Muscle of leg (tissue), 11 donors: ENCODE data around the gene AMPD1. TPM values are rescaled to one million over a fixed set of nuclear protein-coding genes. Genes with fewer than 3 reads are reported as not detected.

ENCODE experiments used
- DNase-seq: peaks from one replicate; pipeline ENCODE4 v3.0.0; 2013
- H3K27ac ChIP-seq: one replicate; pipeline ENCODE4 v1.5.1; 2013; ENCODE audit warnings: mild to moderate bottlenecking, low read length, control low read depth
- H3K27me3 ChIP-seq: one replicate; pipeline ENCODE4 v1.6.1; 2013; ENCODE audit warnings: low read length; ENCODE audit not compliant: control insufficient read depth, insufficient read depth
- H3K36me3 ChIP-seq: one replicate; pipeline ENCODE4 v1.6.1; 2013; ENCODE audit warnings: low read length; ENCODE audit not compliant: control insufficient read depth, insufficient read depth
- H3K4me1 ChIP-seq: one replicate; pipeline ENCODE4 v1.6.1; 2013; ENCODE audit warnings: low read length; ENCODE audit not compliant: control insufficient read depth, insufficient read depth
- H3K4me3 ChIP-seq: one replicate; pipeline ENCODE4 v1.5.1; 2013; ENCODE audit warnings: low read length, control low read depth
- H3K9me3 ChIP-seq: replicated peaks from 2 replicates; pipeline ENCODE4 v1.6.1; 2013; ENCODE audit warnings: low read depth, low read length; ENCODE audit not compliant: control insufficient read depth
- WGBS: methylation state at CpG from one replicate; pipeline ENCODE4 v1.1.5; 2013; ENCODE audit warnings: missing lambda C conversion rate; ENCODE audit not compliant: insufficient coverage; 5-methylcytosine and 5-hydroxymethylcytosine counted together
- polyA plus RNA-seq, 8 donors: library from polyadenylated mRNA; unstranded; fragments of 120-200 nt; gene quantifications; one replicate each; pipeline versions ENCODE4 v1.2.1 to v1.2.3, GENCODE V29; 2013; ENCODE audit warnings: inconsistent platforms in 1 of 8, low replicate concordance in 1 of 8; ENCODE audit not compliant: insufficient read length in 8 of 8, insufficient read depth in 1 of 8
- total RNA-seq: library from RNA; stranded (reverse); fragments of 120-200 nt; gene quantifications from one replicate; pipeline ENCODE4 v1.2.4, GENCODE V29; 2013

The AMPD1 gene
- total and polyA plus RNA-seq, 9 donors: 36.6 to 96.8 (median 51.9) TPM

GRCh38 chr1:114677691-114678090, 17.7 kb downstream of the AMPD1 start:
- no peak overlapping the region for H3K27ac ChIP-seq
- WGBS: 71% methylated on average over 2 of the region's 5 CpGs
- no peaks in the 10 kb centered on the region for H3K36me3 ChIP-seq

DNA sequence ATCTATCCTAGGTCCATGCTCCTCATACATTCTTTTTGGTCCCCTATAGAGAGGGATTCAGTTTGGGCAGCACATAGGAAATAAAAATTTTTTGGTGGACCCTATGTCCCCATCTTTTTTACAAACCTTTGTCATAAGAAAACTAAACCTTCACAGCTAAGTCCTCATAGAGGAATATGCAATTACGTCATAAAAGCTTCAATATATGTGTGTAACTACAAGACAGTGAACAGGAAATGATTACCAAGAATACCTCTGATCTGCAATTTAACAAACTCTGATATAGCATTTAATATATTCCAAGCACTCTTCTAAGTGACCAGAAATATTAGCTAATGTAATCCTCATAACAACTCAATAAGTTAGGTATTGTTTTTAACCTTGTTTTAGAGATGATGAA, 19.2 kb downstream of the AMPD1 start:
- WGBS: no CpG with 5 or more reads among the region's 1 CpG
- Histone ChIP-seq H3K4me3 (no peak overlapping the region), H3K4me1 (no peaks in the 10 kb centered on the region), H3K36me3 (no peaks in the 10 kb centered on the region), H3K9me3 (no peaks in the 10 kb centered on the region), H3K27me3 (peaks cover 5% of the 10 kb centered on the region), H3K27ac (no peak overlapping the region)
- DNase-seq: no peak

More at GRCh38 chr1:114677691-114678090, 17.7 kb downstream of the AMPD1 start:
- no peaks in the 10 kb centered on the region for H3K4me1 ChIP-seq
- H3K27me3 ChIP-seq: peaks cover 2% of the 10 kb centered on the region
- no peak for DNase-seq
- no peaks in the 10 kb centered on the region for H3K9me3 ChIP-seq
- no peak overlapping the region for H3K4me3 ChIP-seq

DNA sequence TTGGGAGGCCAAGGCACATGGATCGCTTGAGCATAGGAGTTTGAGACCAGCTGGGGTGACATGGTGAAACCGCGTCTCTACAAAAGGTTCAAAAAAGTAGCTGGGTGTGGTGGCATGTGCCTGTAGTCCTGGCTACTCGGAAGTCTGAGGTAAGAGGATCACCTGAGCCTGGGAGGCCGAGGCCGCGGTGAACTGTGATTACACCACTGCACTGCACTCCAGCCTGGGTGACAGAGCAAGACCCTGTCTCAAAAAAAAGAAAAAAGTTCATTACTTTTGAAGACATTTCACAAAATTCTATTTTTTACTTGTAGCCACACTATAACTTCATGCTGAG, 23.4 kb downstream of the AMPD1 start:
- no peak for DNase-seq
- Histone ChIP-seq H3K4me3 (no peak overlapping the region), H3K27me3 (peaks cover 3% of the 10 kb centered on the region), H3K9me3 (no peaks in the 10 kb centered on the region), H3K27ac (no peak overlapping the region), H3K36me3 (no peaks in the 10 kb centered on the region), H3K4me1 (peaks cover 5% of the 10 kb centered on the region)
- WGBS: 70% methylated on average over 2 of the region's 7 CpGs

- H3K27ac ChIP-seq: peak overlapping the region; percentile 17
Measured at GRCh38 chr1:114671011-114671938, 24.1 kb downstream of the AMPD1 start.

DNA sequence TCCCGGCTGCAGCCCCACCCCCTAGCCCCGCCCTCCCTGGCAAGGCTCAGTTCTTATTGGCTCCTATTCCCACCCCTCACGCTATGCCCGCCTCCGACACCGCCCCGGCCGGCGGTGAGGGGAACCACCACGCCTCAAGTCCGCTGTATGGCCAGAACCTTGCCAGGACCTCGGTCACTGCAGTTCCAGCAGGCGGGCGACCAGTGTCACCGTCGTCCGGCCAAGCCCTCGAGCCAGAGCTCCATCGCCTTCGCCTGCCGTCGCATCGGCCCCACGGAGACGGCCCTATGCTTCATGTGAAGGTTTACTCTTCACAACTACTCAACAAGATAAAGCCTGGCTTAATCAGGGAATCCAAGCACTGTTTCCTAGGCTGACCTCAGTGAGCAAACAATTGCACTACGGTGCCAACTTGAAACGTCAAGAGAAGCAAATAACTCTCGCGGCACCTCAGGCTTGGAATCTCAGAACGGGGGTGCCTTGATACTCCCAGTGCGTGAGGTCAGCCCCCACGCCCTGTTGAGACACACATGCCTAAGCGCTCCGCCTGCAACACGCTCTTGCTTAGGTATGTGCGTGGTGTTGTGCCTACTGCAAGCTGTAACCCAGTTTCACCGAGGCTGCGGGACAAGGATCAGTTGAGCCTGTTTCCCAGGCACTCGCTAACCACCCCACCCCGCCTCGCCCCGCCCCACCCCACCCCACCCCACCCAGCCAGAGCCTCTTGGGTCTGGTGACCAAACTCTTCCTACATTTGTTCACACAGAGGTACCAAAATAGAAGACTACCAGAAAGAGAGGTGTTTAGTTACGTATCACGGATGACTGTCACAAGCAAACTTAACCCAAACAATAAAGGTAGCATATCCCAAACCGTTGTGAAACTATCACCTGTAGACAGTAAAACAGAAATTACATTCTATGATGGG, 25.0 kb downstream of the AMPD1 start:
- H3K36me3 ChIP-seq: no peaks in the 10 kb centered on the region
- no peaks in the 10 kb centered on the region for H3K9me3 ChIP-seq
- H3K27ac ChIP-seq: peak overlapping the region; percentile 85
- WGBS: 0% methylated on average over 32 of the region's 45 CpGs
- peaks cover 3% of the 10 kb centered on the region for H3K27me3 ChIP-seq
- H3K4me1 ChIP-seq: peaks cover 5% of the 10 kb centered on the region
- DNase-seq: peak; percentile 96
- peak overlapping the region; percentile 83 for H3K4me3 ChIP-seq

More at GRCh38 chr1:114671011-114671938, 24.1 kb downstream of the AMPD1 start:
- peak; percentile 41 for DNase-seq
- Histone ChIP-seq H3K36me3 (no peaks in the 10 kb centered on the region), H3K27me3 (peaks cover 3% of the 10 kb centered on the region), H3K4me3 (no peak overlapping the region), H3K9me3 (no peaks in the 10 kb centered on the region), H3K4me1 (peaks cover 5% of the 10 kb centered on the region)
- 72% methylated on average over 3 of the region's 9 CpGs for WGBS

- no peak for DNase-seq
- Histone ChIP-seq H3K9me3 (no peaks in the 10 kb centered on the region), H3K27me3 (peaks cover 3% of the 10 kb centered on the region), H3K4me1 (peaks cover 5% of the 10 kb centered on the region), H3K36me3 (no peaks in the 10 kb centered on the region), H3K27ac (peak within 1 kb of the TSS; percentile 85), H3K4me3 (peak within 1 kb of the TSS; percentile 83)
- WGBS: 0% methylated on average over 50 of the region's 50 CpGs
Measured at GRCh38 chr1:114669562-114670082, 25.7 kb downstream of the AMPD1 start, which contains the start of gene DENND2C. Gene DENND2C, minus strand, starts transcription at chr1:114670049. Its CDS starts 44,065 bp downstream, at chr1:114625984.

- H3K36me3 ChIP-seq: no peaks in the 10 kb centered on the region
- peak overlapping the region; percentile 77 for H3K27ac ChIP-seq
- peak; percentile 14 for DNase-seq
- H3K9me3 ChIP-seq: no peaks in the 10 kb centered on the region
- H3K27me3 ChIP-seq: peaks cover 3% of the 10 kb centered on the region
- 20% methylated on average over 5 of the region's 13 CpGs for WGBS
- peaks cover 5% of the 10 kb centered on the region for H3K4me1 ChIP-seq
- peak overlapping the region; percentile 83 for H3K4me3 ChIP-seq
Measured at GRCh38 chr1:114668784-114669561, 26.4 kb downstream of the AMPD1 start.

- Histone ChIP-seq H3K36me3 (no peaks in the 10 kb centered on the region), H3K27me3 (peaks cover 3% of the 10 kb centered on the region), H3K4me1 (peaks cover 5% of the 10 kb centered on the region), H3K9me3 (no peaks in the 10 kb centered on the region), H3K4me3 (no peak overlapping the region), H3K27ac (no peak overlapping the region)
- WGBS: 33% methylated on average over 1 of the region's 4 CpGs
- DNase-seq: no peak
Measured at GRCh38 chr1:114668373-114668772, 27.0 kb downstream of the AMPD1 start.

DNA sequence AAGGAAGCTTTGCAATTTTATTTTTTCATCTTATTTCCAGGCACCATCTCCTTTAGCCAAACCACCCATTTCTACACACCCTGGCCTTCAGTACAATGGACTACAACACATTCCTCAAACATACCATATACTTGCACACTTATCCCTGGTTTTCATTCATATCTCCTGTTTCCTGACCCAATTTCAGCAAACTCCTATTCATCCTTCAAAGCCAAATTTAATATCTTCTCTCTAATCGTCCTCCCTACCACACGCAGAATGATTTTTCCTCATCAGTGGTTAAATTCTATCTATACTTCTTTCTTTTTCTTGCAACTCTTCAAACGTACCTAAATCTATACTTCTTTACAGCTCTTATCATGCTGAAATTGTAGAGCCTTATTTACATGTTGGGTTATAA, 28.4 kb downstream of the AMPD1 start:
- no peak overlapping the region for H3K27ac ChIP-seq
- no peak for DNase-seq
- peaks cover 5% of the 10 kb centered on the region for H3K4me1 ChIP-seq
- no peaks in the 10 kb centered on the region for H3K9me3 ChIP-seq
- H3K36me3 ChIP-seq: no peaks in the 10 kb centered on the region
- H3K27me3 ChIP-seq: peaks cover 2% of the 10 kb centered on the region
- WGBS: 84% methylated on average over 2 of the region's 3 CpGs
- no peak overlapping the region for H3K4me3 ChIP-seq
